Right lobe of liver (tissue), 5 donors: Measurements from ENCODE around the gene DAP. TPM values are rescaled to one million over a fixed set of nuclear protein-coding genes. Genes with fewer than 3 reads are reported as not detected.

Experiments
- small RNA-seq, 2 experiments: library from RNA; depleted of rRNA; stranded (forward); fragments of <200 nt; gene quantifications; one replicate each; pipeline ENCODE3, GENCODE V24; 2016
- total RNA-seq, 6 experiments: library from RNA; depleted of rRNA in 2 of 6; stranded (reverse); fragments of >200 nt in 2 of 6; fragmentation: NEBNext Ultra II Directional in 3 of 6; extraction: Animal tissue kit (Norgen Biotek cat#: 25700) in 3 of 6; gene quantifications; one replicate each; pipeline versions ENCODE4 v1.1.0 to v1.2.4, GENCODE V29; 2016 to 2023
- donor health status: DM: no; HTN: no; CAD: no.
- donor health status: DM: no; HTN: no; CAD: no.
- donor health status: DM: no; HTN: yes; CAD: no.
- donor health status: DM: no; HTN: yes; CAD: no.

DAP gene
- total RNA-seq, 6 experiments from 2014 or later, result 97.0 to 126 (median 104) TPM

Small RNA genes lying within 50 kb of the gene (small RNA-seq; reads per million reads assigned to genes)
- 0 reads per million in 2 experiments for gene AC012629.4

Other genes with a start within 250 kb of the DAP start
- 1 to 10 TPM in 1 of 6 experiments, under 1 TPM in 5; 0.16 to 1.3 (median 0.29) TPM for gene ANKRD33B, start 197.2 kb downstream of the DAP start, total RNA-seq